Midbrain (tissue), 1 donor: ENCODE results near the gene PLCB4.

Experiments used
- DNase-seq: peaks from one replicate; lab custom pipeline; 2025; lab: John Stamatoyannopoulos, UW

The PLCB4 gene

DNA sequence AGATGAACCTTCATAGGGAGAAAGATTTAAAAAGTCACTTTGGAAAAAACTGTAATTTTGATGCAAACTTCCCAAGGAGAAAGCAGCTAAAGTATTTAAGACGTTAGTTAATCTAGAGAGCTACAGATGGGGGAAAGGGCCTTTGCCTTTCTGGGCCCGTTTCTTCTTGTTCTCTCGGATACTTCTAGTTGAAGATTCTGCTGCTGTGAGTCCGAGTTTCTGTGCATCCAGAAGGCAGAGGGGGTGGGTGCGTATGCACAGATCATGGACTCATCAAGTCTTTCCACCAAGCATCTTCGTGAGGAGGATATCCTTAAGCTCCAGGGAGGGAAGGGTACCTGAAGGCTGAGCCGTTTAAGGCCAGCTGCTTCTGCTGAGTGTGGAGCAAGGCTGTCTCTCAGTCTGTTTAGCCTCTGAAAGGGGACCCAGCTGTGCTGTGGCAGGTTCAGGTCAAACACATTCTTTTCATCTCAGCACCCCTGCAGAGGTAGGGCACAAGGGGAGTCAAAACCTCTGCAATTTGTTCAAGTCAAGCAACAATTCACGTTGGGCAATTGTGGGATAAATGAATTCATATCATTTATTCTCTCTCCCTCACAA lies 449.8 kb downstream of the PLCB4 start:
- DNase-seq = no peak

DNA sequence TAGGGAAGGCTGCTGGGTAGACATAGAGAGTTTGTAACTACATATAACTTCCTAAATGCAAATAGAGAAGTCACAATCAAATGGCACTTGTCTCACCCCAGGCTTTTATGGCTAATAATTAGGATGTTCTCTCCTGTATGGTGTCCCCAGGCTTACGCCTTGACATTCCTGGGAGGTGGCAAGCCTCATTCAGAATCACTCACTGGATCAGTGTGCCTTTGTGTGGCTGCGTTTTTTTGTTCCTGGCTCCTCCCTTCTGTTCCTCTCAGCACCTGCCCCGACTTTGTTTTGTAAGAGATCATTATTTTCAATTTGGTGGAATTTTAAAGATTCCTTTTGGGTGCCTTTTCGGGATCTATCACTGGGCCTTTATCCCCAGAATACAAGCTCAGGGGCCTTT lies 451.2 kb downstream of the PLCB4 start:
- DNase-seq = no peak

DNA sequence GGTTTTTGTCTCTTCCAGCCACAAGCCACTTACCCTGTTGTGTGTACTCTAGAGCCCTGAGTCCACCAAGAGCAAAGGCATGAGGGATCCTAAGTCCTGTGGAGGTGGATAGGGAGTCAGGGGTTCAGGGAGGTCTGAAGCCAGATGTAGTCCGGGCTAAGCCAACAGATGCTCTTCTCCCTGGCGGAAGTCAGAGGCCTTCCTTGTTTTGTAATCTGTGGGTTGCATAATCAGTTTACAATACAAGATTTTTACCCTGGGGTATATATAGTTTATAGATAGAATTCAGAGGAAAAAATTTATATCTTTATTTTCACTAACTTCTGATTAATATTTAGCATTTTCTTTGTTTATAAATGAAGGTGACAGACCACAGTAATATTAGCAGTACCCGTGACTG lies 454.7 kb downstream of the PLCB4 start:
- DNase-seq = no peak
